Posterior vena cava (tissue), 2 donors: ENCODE measurements around the gene IER5. TPM values are rescaled to one million over a fixed set of nuclear protein-coding genes. Genes with fewer than 3 reads are reported as not detected.

Experiments
- DNase-seq: peaks from one replicate; pipeline ENCODE4 v3.0.0-alpha.2; 2020; ENCODE audit warnings: low spot score
- intact Hi-C, 2 donors: fragments of 100-400 bp; cut with DNase I; formaldehyde crosslinking; loops; one replicate each; pipeline versions ENCODE4 v1.14.1 to v1.14.2; 2022 to 2023
- total RNA-seq, 2 donors: library from RNA; stranded (reverse); fragmentation: NEBNext Ultra II Directional; extraction: Animal tissue kit (Norgen Biotek cat#: 25700); gene quantifications; one replicate each; pipeline ENCODE4 v1.2.1, GENCODE V29; 2021
- donor health status: DM: yes; HTN: yes; CAD: no.
- donor health status: DM: yes; HTN: yes; CAD: no.

Gene IER5
- total RNA-seq, 2 donors from 2014 or later = 12.0 to 27.3 TPM

- intact Hi-C loops = loop anchor here in 1 of 2 donors (2.0 kb wide), 2 partner anchors 26 kb away; no protein-coding TSS in a partner anchor
- DNase-seq = no peak
These were observed 38.5 kb downstream of the IER5 start for GRCh38 chr1:181126871-181127587.

- intact Hi-C loops = loop anchor here in 1 of 2 donors (2.0 kb wide), 2 partner anchors 25 to 27 kb away; no protein-coding TSS in a partner anchor
- DNase-seq = no peak
These were observed 39.5 kb downstream of the IER5 start for GRCh38 chr1:181127898-181128453.

GRCh38 chr1:181128592-181129497 is 40.3 kb downstream of the IER5 start:
- intact Hi-C loops = no loop called here
- DNase-seq = no peak

- DNase-seq = no peak
- intact Hi-C loops = no loop called here
These were observed 41.5 kb downstream of the IER5 start for GRCh38 chr1:181129771-181130606.

GRCh38 chr1:181131255-181131941 is 42.9 kb downstream of the IER5 start:
- DNase-seq = no peak
- intact Hi-C loops = no loop called here

- DNase-seq = peak; percentile 54
These were observed 45.0 kb downstream of the IER5 start for GRCh38 chr1:181133441-181133951.

GRCh38 chr1:181133969-181134418 is 45.5 kb downstream of the IER5 start:
- DNase-seq = peak; percentile 57
- intact Hi-C loops = no loop called here

More at GRCh38 chr1:181133441-181133951, 45.0 kb downstream of the IER5 start:
- intact Hi-C loops = no loop called here

GRCh38 chr1:181134543-181135436 is 46.3 kb downstream of the IER5 start:
- peak; percentile 78 for DNase-seq
- intact Hi-C loops = no loop called here

- DNase-seq = peak; percentile 58
- intact Hi-C loops = no loop called here
These were observed 46.9 kb downstream of the IER5 start for GRCh38 chr1:181135437-181135731.

GRCh38 chr1:181135815-181136737 is 47.6 kb downstream of the IER5 start:
- DNase-seq = peak; percentile 44
- intact Hi-C loops = no loop called here

GRCh38 chr1:181136738-181137122 is 48.2 kb downstream of the IER5 start:
- intact Hi-C loops = no loop called here
- DNase-seq = no peak

- intact Hi-C loops = no loop called here
- peak; percentile 65 for DNase-seq
These were observed 48.8 kb downstream of the IER5 start for GRCh38 chr1:181137217-181137743.

GRCh38 chr1:181139631-181140061 is 51.1 kb downstream of the IER5 start:
- DNase-seq = no peak
- intact Hi-C loops = loop anchor here (2.0 to 10.0 kb wide), 4 partner anchors 51 to 227 kb away; partner anchors contain the start of genes IER5 (in 2 of the 2), KIAA1614 (in 1 of the 2) and MR1 (in 1 of the 2)

- no peak for DNase-seq
- intact Hi-C loops = loop anchor here (2.0 to 10.0 kb wide), 4 partner anchors 52 to 228 kb away; partner anchors contain the start of genes IER5 (in 2 of the 2), KIAA1614 (in 1 of the 2) and MR1 (in 1 of the 2)
These were observed 51.9 kb downstream of the IER5 start for GRCh38 chr1:181140398-181140797.

GRCh38 chr1:181140891-181141290 is 52.4 kb downstream of the IER5 start:
- no peak for DNase-seq
- intact Hi-C loops = loop anchor here (2.0 to 10.0 kb wide), 4 partner anchors 52 to 229 kb away; partner anchors contain the start of genes IER5 (in 2 of the 2), KIAA1614 (in 1 of the 2) and MR1 (in 1 of the 2)
